ENCODE data around the gene BCL7A.

GRCh38 chr12:122024132-122024785, 2.6 kb downstream of the BCL7A start:
- TF ChIP-seq CTCF (IDR thresholded peaks at IDR 0.05) (no peak), EZH2 (IDR thresholded peaks at IDR 0.05; ENCODE audit: borderline replicate concordance, insufficient read depth, low read depth, low read length, poor library complexity, severe bottlenecking) (no peak)

Data from B cell (primary cell).